HG02678 (cell line): ENCODE data around the gene GP1BB.
"Not testable (repeated sequence)": the region's sequence is repeated elsewhere in the genome, so short reads cannot be mapped to it uniquely, and the experiment has no call there.

Experiments
- ATAC-seq: cut with Tn5 transposase; IDR thresholded peaks from one replicate; pipeline ENCODE4 v1.9.1; 2021; ENCODE audit warnings: mild to moderate bottlenecking, moderate library complexity; ENCODE audit not compliant: unreplicated experiment

Gene GP1BB

GRCh38 chr22:19723232-19723982 is at the start of gene GP1BB:
GP1BB (plus strand) TSS chr22:19723539; CDS start chr22:19723570, 31 bp downstream.
- ATAC-seq = no peak

GRCh38 chr22:19673660-19674059 is 49.7 kb upstream of the GP1BB start:
- no peak for ATAC-seq

- ATAC-seq = no peak
Observed at GRCh38 chr22:19674129-19674928, 49.0 kb upstream of the GP1BB start.

GRCh38 chr22:19674929-19675253 is 48.4 kb upstream of the GP1BB start:
- ATAC-seq = no peak

- no peak for ATAC-seq
Observed at GRCh38 chr22:19675428-19675827, 47.9 kb upstream of the GP1BB start.

GRCh38 chr22:19676437-19676836 is 46.9 kb upstream of the GP1BB start:
- ATAC-seq = not testable (repeated sequence)

GRCh38 chr22:19678949-19679521 is 44.3 kb upstream of the GP1BB start:
- ATAC-seq = no peak

- no peak for ATAC-seq
Observed at GRCh38 chr22:19679522-19680101, 43.7 kb upstream of the GP1BB start.

GRCh38 chr22:19680287-19680881 is 43.0 kb upstream of the GP1BB start:
- ATAC-seq = no peak

- no peak for ATAC-seq
Observed at GRCh38 chr22:19680911-19681862, 42.2 kb upstream of the GP1BB start.

- no peak for ATAC-seq
Observed at GRCh38 chr22:19681863-19682245, 41.5 kb upstream of the GP1BB start.

- no peak for ATAC-seq
Observed at GRCh38 chr22:19686946-19687345, 36.4 kb upstream of the GP1BB start.

GRCh38 chr22:19687561-19688300 is 35.6 kb upstream of the GP1BB start:
- ATAC-seq = no peak

- ATAC-seq = no peak
Observed at GRCh38 chr22:19688301-19689290, 34.7 kb upstream of the GP1BB start.

- no peak for ATAC-seq
Observed at GRCh38 chr22:19689408-19689807, 33.9 kb upstream of the GP1BB start.

- no peak for ATAC-seq
Observed at GRCh38 chr22:19691007-19691720, 32.2 kb upstream of the GP1BB start.

GRCh38 chr22:19691721-19692341 is 31.5 kb upstream of the GP1BB start:
- no peak for ATAC-seq
